GM12873 (cell line): ENCODE results near the gene CCNI2.
A peak's percentile ranks its signal among the peaks of the same experiment; 100 is the strongest.

Experiments
- CTCF ChIP-seq: IDR thresholded peaks from 2 replicates; pipeline ENCODE4 v1.5.1; 2012; ENCODE audit warnings: low read depth, mild to moderate bottlenecking, moderate library complexity, low read length, control low read depth; ENCODE audit not compliant: insufficient read depth; ENCODE audit errors: missing control alignments

The CCNI2 gene

GRCh38 chr5:132733499-132734148, 13.6 kb upstream of the CCNI2 start:
- no peak for TF ChIP-seq CTCF

GRCh38 chr5:132734687-132735086, 12.5 kb upstream of the CCNI2 start:
- TF ChIP-seq CTCF: no peak

GRCh38 chr5:132736853-132737833, 10.1 kb upstream of the CCNI2 start, which contains the start of gene KIF3A:
Gene KIF3A, minus strand, starts transcription at chr5:132737546. Its CDS starts 127 bp downstream, at chr5:132737419.
- TF ChIP-seq CTCF: peak; percentile 14

GRCh38 chr5:132737982-132738681, 9.1 kb upstream of the CCNI2 start:
- no peak for TF ChIP-seq CTCF

- no peak for TF ChIP-seq CTCF
Measured at GRCh38 chr5:132739232-132739631, 8.0 kb upstream of the CCNI2 start.

- no peak for TF ChIP-seq CTCF
Measured at GRCh38 chr5:132742158-132742557, 5.1 kb upstream of the CCNI2 start.

GRCh38 chr5:132742626-132743025, 4.6 kb upstream of the CCNI2 start:
- no peak for TF ChIP-seq CTCF
